ENCODE measurements around the gene MVB12B. TPM values are rescaled to one million over a fixed set of nuclear protein-coding genes. Genes with fewer than 3 reads are reported as not detected.

Gene MVB12B
- total RNA-seq, 1 experiment from 2014 or later, result 7.2 TPM

- peaks cover 6% of the 10 kb centered on the region for H3K27me3 ChIP-seq (ENCODE audit: control insufficient read depth, insufficient read depth, low read length)
- H3K4me3 ChIP-seq (ENCODE audit: insufficient read depth, low read depth, low read length), result no peak overlapping the region
- no peak for DNase-seq
Measured at GRCh38 chr9:126520453-126520852, 193.8 kb downstream of the MVB12B start.

GRCh38 chr9:126521089-126521488 is 194.5 kb downstream of the MVB12B start:
- peaks cover 3% of the 10 kb centered on the region for H3K27me3 ChIP-seq (ENCODE audit: control insufficient read depth, insufficient read depth, low read length)
- peak; percentile 58 for DNase-seq
- no peak overlapping the region for H3K4me3 ChIP-seq (ENCODE audit: insufficient read depth, low read depth, low read length)
- H3K36me3 ChIP-seq (replicated peaks; ENCODE audit: control insufficient read depth, insufficient read depth, low read length), result no peaks in the 10 kb centered on the region

More at GRCh38 chr9:126520453-126520852, 193.8 kb downstream of the MVB12B start:
- no peaks in the 10 kb centered on the region for H3K36me3 ChIP-seq (replicated peaks; ENCODE audit: control insufficient read depth, insufficient read depth, low read length)

DNA sequence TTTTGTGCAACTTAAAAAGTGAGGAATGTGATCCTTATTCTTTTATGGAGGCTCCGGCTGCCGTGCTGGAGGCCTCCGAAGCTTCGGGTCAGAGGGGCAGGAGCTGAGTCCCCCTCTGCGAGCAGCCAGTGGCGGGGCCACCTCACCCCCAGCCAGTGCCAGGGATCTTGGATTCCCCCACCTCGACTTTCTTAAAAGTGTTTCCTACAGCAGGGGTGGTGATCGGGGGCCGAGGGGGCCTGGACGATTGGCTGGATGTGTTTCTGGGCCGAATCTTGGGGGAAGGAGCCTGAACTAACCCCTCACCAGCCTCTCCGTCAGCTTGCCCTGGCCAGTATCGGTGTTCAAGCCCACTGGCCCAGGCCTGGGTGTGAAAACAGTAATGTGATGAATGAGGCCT is 194.9 kb downstream of the MVB12B start:
- no peak for DNase-seq
- no peaks in the 10 kb centered on the region for H3K36me3 ChIP-seq (replicated peaks; ENCODE audit: control insufficient read depth, insufficient read depth, low read length)
- H3K27me3 ChIP-seq (ENCODE audit: control insufficient read depth, insufficient read depth, low read length), result peaks cover under 1% of the 10 kb centered on the region
- no peak overlapping the region for H3K4me3 ChIP-seq (ENCODE audit: insufficient read depth, low read depth, low read length)

DNA sequence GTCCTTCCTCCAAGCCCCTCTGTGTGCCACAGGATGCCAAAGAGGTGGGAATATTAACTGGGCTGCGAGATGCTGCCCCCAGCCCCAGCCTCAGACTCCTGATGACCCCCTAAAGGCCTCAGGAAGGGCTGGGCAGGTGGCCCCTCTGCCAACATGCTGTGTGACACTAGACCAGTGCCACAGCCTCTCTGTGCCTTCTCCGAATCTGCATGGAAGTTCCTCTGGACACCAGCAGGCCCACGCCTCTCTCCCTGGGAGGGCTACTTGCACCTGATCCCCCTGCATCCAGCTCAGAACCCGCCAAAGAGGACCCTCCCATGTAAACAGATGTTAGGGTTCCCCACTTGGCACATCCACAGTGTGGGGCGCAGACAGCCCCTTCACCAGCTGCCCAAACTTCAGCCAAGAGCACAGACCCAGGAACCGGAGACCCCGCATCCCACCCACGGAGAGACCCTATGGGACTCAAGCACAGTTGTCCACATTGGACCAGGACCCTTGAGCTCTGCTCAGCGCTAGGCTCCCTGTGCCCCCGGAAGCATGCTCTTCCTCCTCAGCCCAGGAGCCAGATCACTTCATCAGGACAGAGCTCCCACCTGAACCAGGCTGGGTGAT is 195.5 kb downstream of the MVB12B start:
- Histone ChIP-seq H3K27me3 (ENCODE audit: control insufficient read depth, insufficient read depth, low read length) (no peaks in the 10 kb centered on the region; the same call in none of the 2 replicates), H3K4me3 (ENCODE audit: insufficient read depth, low read depth, low read length) (no peak overlapping the region), H3K36me3 (replicated peaks; ENCODE audit: control insufficient read depth, insufficient read depth, low read length) (no peaks in the 10 kb centered on the region)
- no peak for DNase-seq

GRCh38 chr9:126522612-126523356 is 196.2 kb downstream of the MVB12B start:
- Histone ChIP-seq H3K36me3 (replicated peaks; ENCODE audit: control insufficient read depth, insufficient read depth, low read length) (no peaks in the 10 kb centered on the region), H3K4me3 (ENCODE audit: insufficient read depth, low read depth, low read length) (no peak overlapping the region), H3K27me3 (ENCODE audit: control insufficient read depth, insufficient read depth, low read length) (no peaks in the 10 kb centered on the region; the same call in 1 of the 2 replicates)
- DNase-seq, result no peak

- H3K36me3 ChIP-seq (replicated peaks; ENCODE audit: control insufficient read depth, insufficient read depth, low read length), result no peaks in the 10 kb centered on the region
- no peak for DNase-seq
- H3K4me3 ChIP-seq (ENCODE audit: insufficient read depth, low read depth, low read length), result no peak overlapping the region
- H3K27me3 ChIP-seq (ENCODE audit: control insufficient read depth, insufficient read depth, low read length), result no peaks in the 10 kb centered on the region; the same call in 1 of the 2 replicates
Measured at GRCh38 chr9:126523611-126524111, 197.0 kb downstream of the MVB12B start.

DNA sequence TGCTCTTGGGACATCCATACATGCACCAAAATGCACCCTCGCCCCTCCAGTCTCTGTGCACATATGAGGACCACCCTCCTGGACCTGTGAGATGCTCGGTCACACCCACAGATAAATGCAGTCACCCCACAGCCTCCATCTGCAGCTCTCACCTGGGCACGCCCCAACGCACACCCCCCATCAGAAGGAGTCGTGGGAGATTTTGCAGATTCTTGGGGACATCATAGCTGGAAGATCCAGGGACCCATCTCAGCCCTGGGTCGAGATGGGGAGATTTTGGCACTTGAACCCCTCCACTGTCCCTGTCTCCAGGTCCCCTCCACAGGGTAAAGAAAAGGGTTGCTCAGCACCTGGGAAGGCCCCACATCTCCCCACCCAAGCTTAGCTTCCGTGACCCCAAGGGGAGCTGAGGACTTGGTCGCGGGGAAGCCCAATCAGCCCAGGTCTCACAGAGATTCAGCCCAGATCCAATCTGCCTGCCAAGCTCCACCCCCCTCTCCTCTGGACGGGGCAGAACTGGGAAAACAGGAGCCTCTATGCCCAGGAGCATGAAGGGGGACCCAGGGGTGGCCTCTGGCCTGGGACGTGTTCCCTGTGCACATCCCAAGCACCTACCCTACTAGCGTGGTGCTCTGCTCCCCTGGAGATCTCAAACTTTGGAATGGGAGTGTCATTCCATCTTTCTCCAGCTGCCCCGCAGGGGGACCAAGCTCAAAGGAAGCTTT is 197.9 kb downstream of the MVB12B start:
- H3K36me3 ChIP-seq (replicated peaks; ENCODE audit: control insufficient read depth, insufficient read depth, low read length), result no peaks in the 10 kb centered on the region
- H3K4me3 ChIP-seq (ENCODE audit: insufficient read depth, low read depth, low read length), result no peak overlapping the region
- peak; percentile 66 for DNase-seq
- H3K27me3 ChIP-seq (ENCODE audit: control insufficient read depth, insufficient read depth, low read length), result no peaks in the 10 kb centered on the region; the same call in 1 of the 2 replicates

GRCh38 chr9:126526218-126527108 is 199.8 kb downstream of the MVB12B start:
- no peak for DNase-seq
- no peaks in the 10 kb centered on the region for H3K36me3 ChIP-seq (replicated peaks; ENCODE audit: control insufficient read depth, insufficient read depth, low read length)
- H3K4me3 ChIP-seq (ENCODE audit: insufficient read depth, low read depth, low read length), result no peak overlapping the region
- H3K27me3 ChIP-seq (ENCODE audit: control insufficient read depth, insufficient read depth, low read length), result no peaks in the 10 kb centered on the region; the same call in 1 of the 2 replicates

- Histone ChIP-seq H3K4me3 (ENCODE audit: insufficient read depth, low read depth, low read length) (no peak overlapping the region), H3K27me3 (ENCODE audit: control insufficient read depth, insufficient read depth, low read length) (peaks cover under 1% of the 10 kb centered on the region; the same call in 1 of the 2 replicates), H3K36me3 (replicated peaks; ENCODE audit: control insufficient read depth, insufficient read depth, low read length) (no peaks in the 10 kb centered on the region)
- DNase-seq, result no peak
Measured at GRCh38 chr9:126527109-126527825, 200.6 kb downstream of the MVB12B start.

GRCh38 chr9:126528111-126528510 is 201.5 kb downstream of the MVB12B start:
- peak; percentile 66 for DNase-seq

GRCh38 chr9:126528915-126529314 is 202.3 kb downstream of the MVB12B start:
- Histone ChIP-seq H3K4me3 (ENCODE audit: insufficient read depth, low read depth, low read length) (no peak overlapping the region), H3K27me3 (ENCODE audit: control insufficient read depth, insufficient read depth, low read length) (peaks cover 4% of the 10 kb centered on the region), H3K36me3 (replicated peaks; ENCODE audit: control insufficient read depth, insufficient read depth, low read length) (no peaks in the 10 kb centered on the region)
- DNase-seq, result no peak

More at GRCh38 chr9:126528111-126528510, 201.5 kb downstream of the MVB12B start:
- Histone ChIP-seq H3K27me3 (ENCODE audit: control insufficient read depth, insufficient read depth, low read length) (peaks cover 1% of the 10 kb centered on the region; the same call in 1 of the 2 replicates), H3K36me3 (replicated peaks; ENCODE audit: control insufficient read depth, insufficient read depth, low read length) (no peaks in the 10 kb centered on the region), H3K4me3 (ENCODE audit: insufficient read depth, low read depth, low read length) (no peak overlapping the region)

DNA sequence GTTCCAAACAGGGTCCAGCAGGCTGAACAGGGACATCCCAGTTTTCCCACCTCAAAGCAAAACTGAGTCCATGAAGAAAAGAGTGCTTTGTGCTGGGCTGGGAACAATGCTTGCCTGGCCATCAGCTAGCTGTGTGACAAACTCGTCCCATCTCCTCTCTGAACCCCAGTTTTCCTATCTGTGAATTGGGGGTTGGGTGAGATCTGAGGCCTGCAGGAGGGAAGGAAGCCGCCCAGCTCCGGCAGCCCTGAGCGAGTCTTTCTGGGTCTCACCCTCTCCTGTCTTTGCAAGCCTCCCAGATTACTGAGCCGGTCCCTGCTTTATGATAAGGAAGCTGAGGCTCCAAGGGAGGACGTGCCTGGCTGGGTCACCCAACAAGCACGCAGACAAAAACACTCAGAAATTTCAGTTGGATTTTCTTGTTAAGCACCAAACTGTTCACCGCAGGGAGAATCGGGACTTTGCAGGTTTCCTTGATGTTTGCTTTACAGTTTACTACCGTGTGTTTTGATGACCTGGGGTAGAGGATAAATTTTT is 204.5 kb downstream of the MVB12B start:
- no peak for DNase-seq
- peaks cover 5% of the 10 kb centered on the region for H3K27me3 ChIP-seq (ENCODE audit: control insufficient read depth, insufficient read depth, low read length)
- no peaks in the 10 kb centered on the region for H3K36me3 ChIP-seq (replicated peaks; ENCODE audit: control insufficient read depth, insufficient read depth, low read length)
- no peak overlapping the region for H3K4me3 ChIP-seq (ENCODE audit: insufficient read depth, low read depth, low read length)

DNA sequence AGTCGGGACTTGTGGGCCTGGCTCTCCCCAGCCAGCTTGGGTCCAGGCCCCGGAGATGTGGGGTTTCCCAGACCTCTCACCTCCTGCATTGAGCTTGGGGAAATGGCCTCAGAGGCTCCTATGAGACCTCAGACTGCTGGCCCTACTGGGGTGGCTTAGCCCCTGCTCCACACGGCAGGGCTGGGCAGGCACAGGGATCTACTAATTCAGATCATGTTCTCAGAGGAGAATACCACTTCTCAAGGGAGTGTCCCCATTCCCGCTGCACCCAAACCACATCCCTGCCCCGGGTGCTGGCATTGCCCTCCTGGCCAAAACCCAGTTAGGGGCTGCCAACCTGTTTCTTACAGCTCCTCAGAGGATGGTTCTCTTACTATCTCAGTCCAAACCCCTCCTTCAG is 205.0 kb downstream of the MVB12B start:
- Histone ChIP-seq H3K27me3 (ENCODE audit: control insufficient read depth, insufficient read depth, low read length) (peaks cover 5% of the 10 kb centered on the region), H3K4me3 (ENCODE audit: insufficient read depth, low read depth, low read length) (no peak overlapping the region), H3K36me3 (replicated peaks; ENCODE audit: control insufficient read depth, insufficient read depth, low read length) (no peaks in the 10 kb centered on the region)
- peak; percentile 57 for DNase-seq
